Mucosa of descending colon (tissue), 3 donors: ENCODE results near the gene ACOT12. TPM values are rescaled to one million over a fixed set of nuclear protein-coding genes. Genes with fewer than 3 reads are reported as not detected.

Source experiments
- ATAC-seq: fragments of 200-7000 bp; cut with Tn5 transposase; one replicate; pipeline ENCODE4 v1.9.1; 2020; ENCODE audit warnings: mild to moderate bottlenecking, moderate library complexity
- DNase-seq, 3 donors: peaks; one replicate each; pipeline ENCODE4 v3.0.0-alpha.2; 2020
- H3K36me3 ChIP-seq: fragments of 200-600 bp; one replicate; pipeline ENCODE4 v1.8.0; 2021; ENCODE audit warnings: low read depth, mild to moderate bottlenecking
- H3K4me1 ChIP-seq: fragments of 200-600 bp; one replicate; pipeline ENCODE4 v1.8.0; 2021; ENCODE audit warnings: low read depth, mild to moderate bottlenecking
- H3K4me3 ChIP-seq: fragments of 200-600 bp; one replicate; pipeline ENCODE4 v1.8.0; 2021; ENCODE audit warnings: mild to moderate bottlenecking
- H3K9me3 ChIP-seq: fragments of 200-600 bp; one replicate; pipeline ENCODE4 v1.8.0; 2021; ENCODE audit warnings: mild to moderate bottlenecking
- intact Hi-C, 2 donors: fragments of 100-400 bp; cut with DNase I in 1 of 2; cut with micrococcal nuclease in 1 of 2; formaldehyde crosslinking; loops; one replicate each; pipeline versions ENCODE4 v1.11.0 to v1.11.1; 2022; cut with DNase I, micrococcal nuclease
- total RNA-seq, 3 donors: library from RNA; stranded (reverse); fragmentation: NEBNext Ultra II Directional in 2 of 3; extraction: Animal tissue kit (Norgen Biotek cat#: 25700) in 2 of 3; gene quantifications; one replicate each; pipeline versions ENCODE4 v1.2.1 to v1.2.4, GENCODE V29; 2021 to 2023
- TF ChIP-seq, protein P1 (sequence below): fragments of 200-600 bp; IDR thresholded peaks from one replicate; pipeline ENCODE4 v1.8.0; 2022; ENCODE audit warnings: antibody characterized with exemption, mild to moderate bottlenecking
- donor health status: DM: no; HTN: no; CAD: no; lungs with moderate emphysema.
- donor health status: DM: no; HTN: no; CAD: no.
- donor health status: DM: no; HTN: yes; CAD: no.

The ACOT12 gene
- total RNA-seq, 3 donors from 2014 or later: not detected

DNA sequence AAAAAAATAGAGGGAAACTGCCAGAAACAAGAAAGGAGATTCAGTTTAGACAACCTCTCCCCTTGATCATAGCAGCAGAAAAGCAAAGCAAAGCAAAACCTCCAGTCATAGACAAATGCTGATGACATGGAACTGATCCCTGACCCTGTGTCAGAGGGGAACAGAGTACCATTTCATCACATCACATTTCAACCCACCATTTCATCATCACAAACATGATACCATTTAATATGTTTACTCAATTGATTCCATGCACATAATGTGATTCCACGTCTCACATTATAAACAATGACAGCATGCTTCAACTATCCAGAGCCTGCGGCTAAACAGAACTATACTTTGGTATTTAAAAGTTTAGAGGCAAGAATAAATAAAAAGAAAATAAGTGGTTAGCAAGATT lies 28.7 kb upstream of the ACOT12 start:
- TF ChIP-seq, protein P1, sequence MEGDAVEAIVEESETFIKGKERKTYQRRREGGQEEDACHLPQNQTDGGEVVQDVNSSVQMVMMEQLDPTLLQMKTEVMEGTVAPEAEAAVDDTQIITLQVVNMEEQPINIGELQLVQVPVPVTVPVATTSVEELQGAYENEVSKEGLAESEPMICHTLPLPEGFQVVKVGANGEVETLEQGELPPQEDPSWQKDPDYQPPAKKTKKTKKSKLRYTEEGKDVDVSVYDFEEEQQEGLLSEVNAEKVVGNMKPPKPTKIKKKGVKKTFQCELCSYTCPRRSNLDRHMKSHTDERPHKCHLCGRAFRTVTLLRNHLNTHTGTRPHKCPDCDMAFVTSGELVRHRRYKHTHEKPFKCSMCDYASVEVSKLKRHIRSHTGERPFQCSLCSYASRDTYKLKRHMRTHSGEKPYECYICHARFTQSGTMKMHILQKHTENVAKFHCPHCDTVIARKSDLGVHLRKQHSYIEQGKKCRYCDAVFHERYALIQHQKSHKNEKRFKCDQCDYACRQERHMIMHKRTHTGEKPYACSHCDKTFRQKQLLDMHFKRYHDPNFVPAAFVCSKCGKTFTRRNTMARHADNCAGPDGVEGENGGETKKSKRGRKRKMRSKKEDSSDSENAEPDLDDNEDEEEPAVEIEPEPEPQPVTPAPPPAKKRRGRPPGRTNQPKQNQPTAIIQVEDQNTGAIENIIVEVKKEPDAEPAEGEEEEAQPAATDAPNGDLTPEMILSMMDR: no peak
- intact Hi-C loops: loop anchor here in 1 of 2 donors (10.0 kb wide), 2 partner anchors 422 to 802 kb away; no protein-coding TSS in a partner anchor
- H3K4me3 ChIP-seq: no peak overlapping the region
- no peaks in the 10 kb centered on the region for H3K36me3 ChIP-seq
- no peak for DNase-seq
- H3K9me3 ChIP-seq: no peaks in the 10 kb centered on the region
- H3K4me1 ChIP-seq: no peaks in the 10 kb centered on the region
- ATAC-seq: no peak

DNA sequence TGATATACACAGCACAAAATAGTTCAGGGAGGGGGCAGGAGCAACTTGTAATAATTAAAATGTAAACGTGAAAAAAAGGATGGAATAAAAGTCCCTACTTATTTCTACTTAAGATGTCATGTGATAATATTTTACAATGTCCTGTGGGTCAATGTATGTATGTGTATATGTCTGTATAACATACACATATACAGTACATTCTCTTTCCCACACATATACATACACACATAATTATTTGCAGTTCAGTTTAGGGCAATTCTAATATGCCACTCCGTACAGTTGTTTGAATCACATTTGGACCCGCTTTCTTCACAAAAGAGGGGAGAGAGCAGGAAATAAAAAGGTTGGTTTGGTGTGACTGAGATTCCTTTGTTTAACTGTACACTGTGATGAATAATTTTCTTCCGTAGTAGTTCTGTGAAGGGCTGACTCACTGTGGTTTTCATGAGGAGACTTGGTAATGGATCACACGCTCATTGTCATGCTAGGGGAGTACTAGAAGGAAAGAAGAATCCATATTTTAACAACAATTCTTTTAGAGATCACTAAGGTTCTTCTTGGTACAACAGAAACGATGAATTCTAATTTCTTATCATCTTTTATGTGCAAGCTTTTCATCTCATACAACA lies 26.2 kb upstream of the ACOT12 start:
- intact Hi-C loops: loop anchor here in 1 of 2 donors (10.0 kb wide), 2 partner anchors 425 to 805 kb away; no protein-coding TSS in a partner anchor
- TF ChIP-seq, protein P1: no peak
- no peak for ATAC-seq

DNA sequence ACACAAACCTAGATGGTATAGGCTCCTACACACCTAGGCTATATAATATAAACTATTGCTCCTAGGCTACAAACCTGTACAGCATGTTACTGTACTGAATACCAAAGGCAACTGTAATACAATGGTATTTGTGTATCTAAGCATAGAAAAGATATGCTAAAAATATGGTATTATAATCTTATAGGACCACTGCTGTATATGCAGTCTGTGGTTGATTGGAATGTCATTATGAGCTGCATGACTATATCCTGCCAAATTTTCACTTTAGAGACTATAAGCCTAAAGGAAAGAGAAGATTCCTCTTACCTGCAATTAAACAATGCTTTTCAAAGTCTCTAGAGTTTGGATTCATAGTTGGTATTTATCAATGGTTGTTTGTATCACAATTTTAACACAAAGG lies 24.7 kb upstream of the ACOT12 start:
- Histone ChIP-seq H3K4me1 (no peaks in the 10 kb centered on the region), H3K4me3 (no peak overlapping the region), H3K36me3 (no peaks in the 10 kb centered on the region), H3K9me3 (no peaks in the 10 kb centered on the region)
- ATAC-seq: no peak
- intact Hi-C loops: no loop called here
- TF ChIP-seq, protein P1: no peak
- DNase-seq: no peak

More for the DNA sequence above, 26.2 kb upstream of the ACOT12 start:
- H3K9me3 ChIP-seq: no peaks in the 10 kb centered on the region
- no peak for DNase-seq
- no peaks in the 10 kb centered on the region for H3K4me1 ChIP-seq
- H3K4me3 ChIP-seq: no peak overlapping the region
- no peaks in the 10 kb centered on the region for H3K36me3 ChIP-seq

DNA sequence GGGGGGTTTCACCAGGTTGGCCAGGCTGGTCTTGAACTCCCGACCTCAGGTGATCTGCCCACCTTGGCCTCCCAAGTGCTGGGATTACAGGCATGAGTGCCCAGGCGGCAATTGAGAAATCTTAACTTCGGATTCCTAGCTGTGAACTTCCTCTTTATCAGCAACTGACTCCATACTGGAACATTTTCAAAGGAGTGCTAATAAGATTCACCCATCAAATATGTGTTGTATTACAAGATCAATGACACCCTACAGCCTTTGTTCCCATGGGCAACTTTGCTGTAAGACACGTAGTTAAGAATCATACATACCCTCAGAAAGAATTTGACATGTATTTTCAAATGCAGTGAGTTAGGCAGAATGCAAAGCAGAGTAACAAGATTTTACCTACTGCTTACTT lies 23.1 kb upstream of the ACOT12 start:
- DNase-seq (no peak), ATAC-seq (no peak)
- TF ChIP-seq, protein P1: no peak
- no peaks in the 10 kb centered on the region for H3K36me3 ChIP-seq
- H3K9me3 ChIP-seq: no peaks in the 10 kb centered on the region
- H3K4me3 ChIP-seq: no peak overlapping the region
- intact Hi-C loops: no loop called here
- H3K4me1 ChIP-seq: no peaks in the 10 kb centered on the region

DNA sequence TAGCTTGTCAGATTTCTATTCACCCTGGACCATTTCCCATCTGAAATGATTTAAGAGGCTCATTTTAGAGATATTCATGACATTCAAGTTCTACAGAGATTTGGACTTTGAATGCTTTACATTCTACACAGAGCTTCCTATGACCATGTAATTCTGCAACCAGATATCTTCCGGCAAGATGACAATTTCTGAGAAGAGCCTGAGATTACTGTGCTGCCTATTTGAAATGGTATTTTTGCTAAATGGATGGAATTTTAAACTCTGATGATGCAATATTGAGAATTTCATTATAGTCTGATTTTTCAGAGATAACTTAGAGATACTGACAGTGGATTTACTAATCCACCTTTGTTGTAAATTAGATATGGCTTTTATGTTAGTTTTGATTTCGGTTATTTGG lies 16.0 kb upstream of the ACOT12 start:
- DNase-seq: no peak

More for the DNA sequence above, 16.0 kb upstream of the ACOT12 start:
- intact Hi-C loops: no loop called here
- H3K36me3 ChIP-seq: no peaks in the 10 kb centered on the region
- no peaks in the 10 kb centered on the region for H3K9me3 ChIP-seq
- TF ChIP-seq, protein P1: no peak
- ATAC-seq: no peak
- H3K4me3 ChIP-seq: no peak overlapping the region
- no peaks in the 10 kb centered on the region for H3K4me1 ChIP-seq
